Peyer's patch (tissue), 4 donors: ENCODE measurements around the gene CHAF1B.

ENCODE experiments used
- POLR2A ChIP-seq, 2 donors: fragments of 450-650 bp; IDR thresholded peaks; one replicate each; pipeline ENCODE4 v1.5.1; 2017; ENCODE audit warnings: antibody characterized with exemption in 2 of 2, mild to moderate bottlenecking in 2 of 2, moderate library complexity in 2 of 2
- TF ChIP-seq, protein P1 (sequence below), 6 experiments: fragments of 450-650 bp in 4 of 6; fragments of 200-600 bp in 2 of 6; sonication (generic) in 1 of 6; IDR thresholded peaks; one replicate each; pipeline ENCODE4 v1.5.1; 2017 to 2019; ENCODE audit warnings: antibody characterized with exemption in 6 of 6, mild to moderate bottlenecking in 3 of 6, moderate library complexity in 1 of 6

DNA sequence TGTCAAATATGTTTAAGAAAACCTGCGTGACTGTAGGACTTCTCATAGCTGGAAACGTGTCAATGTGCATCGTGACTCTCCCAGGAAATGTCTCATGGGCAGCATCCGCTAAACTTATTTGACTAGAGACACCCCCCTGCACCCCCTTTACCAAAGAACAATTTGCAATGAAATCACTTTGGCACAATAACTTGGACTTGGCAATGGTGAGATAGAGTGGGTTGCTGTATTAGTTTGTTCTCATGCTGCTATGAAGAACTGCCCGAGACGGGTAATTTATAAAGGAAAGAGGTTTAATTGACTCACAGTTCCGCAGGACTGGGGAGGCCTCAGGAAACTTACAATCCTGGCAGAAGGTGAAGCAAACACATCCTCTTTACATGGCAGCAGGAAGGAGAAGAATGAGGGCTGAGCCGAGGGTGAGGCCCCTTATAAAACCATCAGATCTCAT is 80.9 kb downstream of the CHAF1B start:
- TF ChIP-seq, protein P1, sequence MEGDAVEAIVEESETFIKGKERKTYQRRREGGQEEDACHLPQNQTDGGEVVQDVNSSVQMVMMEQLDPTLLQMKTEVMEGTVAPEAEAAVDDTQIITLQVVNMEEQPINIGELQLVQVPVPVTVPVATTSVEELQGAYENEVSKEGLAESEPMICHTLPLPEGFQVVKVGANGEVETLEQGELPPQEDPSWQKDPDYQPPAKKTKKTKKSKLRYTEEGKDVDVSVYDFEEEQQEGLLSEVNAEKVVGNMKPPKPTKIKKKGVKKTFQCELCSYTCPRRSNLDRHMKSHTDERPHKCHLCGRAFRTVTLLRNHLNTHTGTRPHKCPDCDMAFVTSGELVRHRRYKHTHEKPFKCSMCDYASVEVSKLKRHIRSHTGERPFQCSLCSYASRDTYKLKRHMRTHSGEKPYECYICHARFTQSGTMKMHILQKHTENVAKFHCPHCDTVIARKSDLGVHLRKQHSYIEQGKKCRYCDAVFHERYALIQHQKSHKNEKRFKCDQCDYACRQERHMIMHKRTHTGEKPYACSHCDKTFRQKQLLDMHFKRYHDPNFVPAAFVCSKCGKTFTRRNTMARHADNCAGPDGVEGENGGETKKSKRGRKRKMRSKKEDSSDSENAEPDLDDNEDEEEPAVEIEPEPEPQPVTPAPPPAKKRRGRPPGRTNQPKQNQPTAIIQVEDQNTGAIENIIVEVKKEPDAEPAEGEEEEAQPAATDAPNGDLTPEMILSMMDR (IDR thresholded peaks at IDR 0.05): no peak
- no peak for TF ChIP-seq POLR2A (IDR thresholded peaks at IDR 0.05)
